Left lung (tissue), 10 donors: ENCODE results near the gene GPR15. TPM values are rescaled to one million over a fixed set of nuclear protein-coding genes. Genes with fewer than 3 reads are reported as not detected.

ENCODE experiments used
- ATAC-seq: fragments of 200-7000 bp; cut with Tn5 transposase; one replicate; pipeline ENCODE4 v1.9.1; 2020; ENCODE audit warnings: moderate library complexity
- DNase-seq, 4 donors: peaks; one replicate each; pipeline ENCODE4 v3.0.0-alpha.2; 2013 to 2020
- H3K27ac ChIP-seq, 2 donors: fragments of 200-600 bp; sonication (generic) in 1 of 2; one replicate each; pipeline versions ENCODE4 v1.5.0 to v1.8.0; 2020 to 2021
- H3K27me3 ChIP-seq, 2 donors: fragments of 200-600 bp; sonication (generic) in 1 of 2; one replicate each; pipeline versions ENCODE4 v1.5.0 to v1.8.0; 2020 to 2021
- H3K36me3 ChIP-seq, 2 donors: fragments of 200-600 bp; sonication (generic) in 1 of 2; one replicate each; pipeline versions ENCODE4 v1.5.0 to v1.8.0; 2020 to 2021
- H3K4me1 ChIP-seq, 2 donors: fragments of 200-600 bp; one replicate each; pipeline ENCODE4 v1.8.0; 2021
- H3K4me3 ChIP-seq, 2 donors: fragments of 200-600 bp; sonication (generic) in 1 of 2; one replicate each; pipeline versions ENCODE4 v1.5.0 to v1.8.0; 2020 to 2021; ENCODE audit warnings: mild to moderate bottlenecking in 1 of 2
- H3K9me3 ChIP-seq, 2 donors: fragments of 200-600 bp; sonication (generic) in 1 of 2; one replicate each; pipeline versions ENCODE4 v1.5.0 to v1.8.0; 2020 to 2021
- intact Hi-C, 2 donors: fragments of 100-400 bp; cut with DNase I; formaldehyde crosslinking; loops; one replicate each; pipeline versions ENCODE4 v1.11.2 to v1.14.2; 2022
- polyA plus RNA-seq, 6 donors: library from polyadenylated mRNA; unstranded; fragments of 120-200 nt; gene quantifications; one replicate each; pipeline ENCODE4 v1.2.1, GENCODE V29; 2013; ENCODE audit not compliant: insufficient read length in 6 of 6
- total RNA-seq, 2 donors: library from RNA; stranded (reverse); fragmentation: NEBNext Ultra II Directional; extraction: Animal tissue kit (Norgen Biotek cat#: 25700); gene quantifications; one replicate each; pipeline ENCODE4 v1.2.1, GENCODE V29; 2021
- TF ChIP-seq, protein P1 (sequence below), 2 donors: fragments of 200-600 bp; sonication (generic) in 1 of 2; IDR thresholded peaks; one replicate each; pipeline versions ENCODE4 v1.5.0 to v1.8.0; 2021; ENCODE audit warnings: antibody characterized with exemption in 2 of 2
- donor health status: DM: no; HTN: yes; CAD: no.
- donor health status: DM: no; HTN: no; CAD: no.

GPR15 gene
- total and polyA plus RNA-seq, 8 donors: 0.58 TPM; not detected in 7

DNA sequence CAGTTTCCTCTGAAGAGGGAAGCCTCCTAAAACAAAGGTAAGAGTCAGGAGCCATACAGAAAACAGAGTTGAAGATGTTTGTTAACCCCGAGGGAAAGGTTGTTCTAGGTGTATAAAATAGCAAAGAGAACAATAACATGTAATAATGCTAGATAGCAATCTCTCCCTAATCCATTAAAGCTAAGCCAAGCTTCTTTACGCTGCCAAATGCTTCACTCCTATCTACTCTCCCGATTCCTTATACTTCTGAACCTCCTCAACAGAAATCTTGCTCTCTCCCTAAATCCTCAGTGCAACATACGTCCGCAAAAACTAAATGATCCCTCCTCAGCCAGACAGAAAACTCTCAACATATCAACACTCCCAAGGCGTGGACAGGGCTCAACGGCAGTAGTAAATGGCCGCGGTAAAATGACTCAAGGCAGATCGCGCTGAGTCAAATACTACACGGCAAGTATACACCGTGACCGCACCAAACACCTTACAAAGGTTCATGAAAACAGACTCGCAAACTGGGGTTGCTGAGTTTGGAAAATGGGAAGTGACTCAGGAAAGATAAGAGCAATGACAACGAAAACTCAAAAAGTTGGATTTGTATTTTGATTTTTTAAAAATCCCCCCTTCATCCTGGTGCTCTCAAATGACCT, 9.8 kb upstream of the GPR15 start:
- no peaks in the 10 kb centered on the region for H3K9me3 ChIP-seq
- no peaks in the 10 kb centered on the region for H3K27me3 ChIP-seq
- H3K27ac ChIP-seq: peak overlapping the region; percentile 94
- peak in 3 of 4 donors; percentile 42 to 54 (median 53) for DNase-seq
- intact Hi-C loops: no loop called here
- TF ChIP-seq, protein P1, sequence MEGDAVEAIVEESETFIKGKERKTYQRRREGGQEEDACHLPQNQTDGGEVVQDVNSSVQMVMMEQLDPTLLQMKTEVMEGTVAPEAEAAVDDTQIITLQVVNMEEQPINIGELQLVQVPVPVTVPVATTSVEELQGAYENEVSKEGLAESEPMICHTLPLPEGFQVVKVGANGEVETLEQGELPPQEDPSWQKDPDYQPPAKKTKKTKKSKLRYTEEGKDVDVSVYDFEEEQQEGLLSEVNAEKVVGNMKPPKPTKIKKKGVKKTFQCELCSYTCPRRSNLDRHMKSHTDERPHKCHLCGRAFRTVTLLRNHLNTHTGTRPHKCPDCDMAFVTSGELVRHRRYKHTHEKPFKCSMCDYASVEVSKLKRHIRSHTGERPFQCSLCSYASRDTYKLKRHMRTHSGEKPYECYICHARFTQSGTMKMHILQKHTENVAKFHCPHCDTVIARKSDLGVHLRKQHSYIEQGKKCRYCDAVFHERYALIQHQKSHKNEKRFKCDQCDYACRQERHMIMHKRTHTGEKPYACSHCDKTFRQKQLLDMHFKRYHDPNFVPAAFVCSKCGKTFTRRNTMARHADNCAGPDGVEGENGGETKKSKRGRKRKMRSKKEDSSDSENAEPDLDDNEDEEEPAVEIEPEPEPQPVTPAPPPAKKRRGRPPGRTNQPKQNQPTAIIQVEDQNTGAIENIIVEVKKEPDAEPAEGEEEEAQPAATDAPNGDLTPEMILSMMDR (IDR thresholded peaks at IDR 0.05): no peak
- peaks cover 6 to 27% of the 10 kb centered on the region in 2 donors for H3K4me1 ChIP-seq
- H3K36me3 ChIP-seq: peaks cover 0 to 37% of the 10 kb centered on the region in 2 donors
- peak overlapping the region; percentile 69 to 91 for H3K4me3 ChIP-seq
- peak; percentile 68 for ATAC-seq

DNA sequence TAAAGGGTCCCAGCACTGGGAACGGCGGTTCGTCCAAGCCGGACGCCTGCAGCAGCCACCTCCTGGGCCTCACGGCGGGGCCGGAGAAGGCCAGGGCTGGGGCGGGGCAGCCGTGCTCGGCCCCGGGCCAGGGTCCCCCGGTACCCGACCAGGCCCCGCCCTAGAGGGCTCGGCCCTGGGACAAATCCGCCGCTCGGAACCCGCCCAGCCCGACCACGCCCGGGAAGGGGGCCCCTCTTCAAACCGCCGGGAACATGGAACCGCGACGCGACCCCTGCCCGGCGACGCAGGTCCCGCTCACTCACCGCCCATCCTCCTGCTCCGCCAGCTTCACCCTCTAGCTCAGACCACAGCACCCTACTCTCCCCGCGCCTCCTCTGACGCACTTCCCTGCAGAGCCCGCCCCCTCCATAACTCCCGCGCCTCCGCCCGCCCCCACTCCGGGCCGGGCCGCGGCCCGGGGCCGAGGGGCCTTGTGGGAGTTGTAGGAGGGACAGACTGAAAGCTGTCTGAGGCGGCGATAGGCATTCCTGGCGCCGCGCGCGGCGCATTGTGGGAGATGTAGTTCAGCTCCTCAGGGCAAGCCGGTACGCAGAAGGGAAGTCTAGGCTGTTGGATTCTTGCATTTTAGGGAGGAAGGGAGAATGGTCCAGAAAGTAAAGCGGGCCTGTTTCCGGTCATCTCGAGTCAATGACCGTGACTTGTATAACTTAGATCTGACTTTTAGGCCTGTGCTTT, 9.1 kb upstream of the GPR15 start, which contains the start of gene CLDND1:
CLDND1 (minus strand) TSS at position 359 of the 738 bp plus-strand sequence. CDS start 1,478 bp downstream, outside the sequence.
- H3K9me3 ChIP-seq: no peaks in the 10 kb centered on the region
- H3K27me3 ChIP-seq: no peaks in the 10 kb centered on the region
- H3K36me3 ChIP-seq: peaks cover 0 to 30% of the 10 kb centered on the region in 2 donors
- intact Hi-C loops: no loop called here
- peak; percentile 93 to 100 (median 98) for DNase-seq
- peak; percentile 99 for ATAC-seq
- peak within 1 kb of the TSS; percentile 94 for H3K27ac ChIP-seq
- peaks cover 6 to 27% of the 10 kb centered on the region in 2 donors for H3K4me1 ChIP-seq
- TF ChIP-seq, protein P1 (IDR thresholded peaks at IDR 0.05): no peak
- peak within 1 kb of the TSS; percentile 69 to 91 for H3K4me3 ChIP-seq

DNA sequence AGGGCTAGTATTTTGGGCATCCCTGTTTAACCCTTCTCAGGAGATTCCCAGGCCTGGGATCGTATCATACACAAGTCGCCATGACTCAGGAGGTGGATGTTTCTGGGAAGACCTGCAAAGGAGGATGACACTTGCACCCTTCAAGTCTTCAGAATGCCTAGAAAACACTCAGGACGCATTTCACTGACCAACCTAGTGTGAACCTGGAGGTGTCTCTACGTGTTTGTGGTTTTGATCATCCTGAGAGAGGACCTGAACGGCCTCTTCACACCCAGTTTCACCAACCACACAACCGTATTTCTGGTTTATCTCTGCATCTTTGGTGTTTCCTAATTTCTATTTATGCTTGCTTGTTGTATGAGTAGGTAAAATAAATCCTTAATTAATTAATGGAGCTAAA, 6.3 kb upstream of the GPR15 start:
- H3K4me1 ChIP-seq: peaks cover 6 to 13% of the 10 kb centered on the region in 2 donors
- H3K9me3 ChIP-seq: no peaks in the 10 kb centered on the region
- H3K4me3 ChIP-seq: no peak overlapping the region
- no peaks in the 10 kb centered on the region for H3K27me3 ChIP-seq
- DNase-seq (no peak), ATAC-seq (no peak)
- TF ChIP-seq, protein P1 (IDR thresholded peaks at IDR 0.05): no peak
- no peak overlapping the region for H3K27ac ChIP-seq
- peaks cover 0 to 5% of the 10 kb centered on the region in 2 donors for H3K36me3 ChIP-seq
- intact Hi-C loops: no loop called here

DNA sequence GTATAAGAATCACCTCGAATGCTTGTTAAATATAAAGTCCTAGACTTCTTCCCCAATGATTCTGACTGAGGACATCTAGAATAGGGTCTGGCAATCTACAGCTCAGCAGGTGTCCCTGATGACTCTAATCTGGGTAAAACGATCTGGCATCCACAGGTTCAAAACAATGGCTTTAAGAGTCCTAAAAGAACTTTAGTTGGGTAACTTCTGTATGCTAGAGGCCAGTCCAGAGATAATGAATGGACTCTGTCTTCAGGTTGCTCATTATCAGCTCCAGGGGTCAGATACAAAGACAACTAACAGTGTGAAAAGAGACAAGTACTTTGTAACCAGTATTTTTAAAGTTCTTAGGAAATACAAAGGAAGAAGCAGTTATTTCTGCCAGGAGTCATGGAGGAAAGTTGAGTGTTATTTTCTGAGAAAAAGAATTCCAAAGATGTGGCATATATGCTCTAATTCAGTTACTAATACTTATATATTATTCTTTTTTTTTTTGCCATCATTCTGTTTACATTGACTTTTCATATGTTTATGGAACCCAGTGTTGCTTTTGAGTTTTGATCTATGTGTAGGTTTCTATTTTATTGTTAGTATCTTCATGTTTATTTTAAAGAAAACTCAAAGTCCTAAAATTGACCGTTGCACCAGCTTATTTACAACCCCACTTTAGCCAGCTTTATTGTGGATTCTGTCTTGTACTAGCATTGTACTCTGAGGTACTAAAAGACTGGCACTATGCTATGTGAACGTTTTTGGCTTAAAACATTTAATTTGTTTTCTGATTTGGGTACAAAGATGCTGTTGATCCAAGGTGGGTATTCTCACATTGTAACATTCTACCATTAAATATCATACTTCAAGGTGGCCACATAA, 3.1 kb upstream of the GPR15 start:
- DNase-seq: no peak
- intact Hi-C loops: no loop called here

More for the DNA sequence above, 3.1 kb upstream of the GPR15 start:
- Histone ChIP-seq H3K27ac (no peak overlapping the region), H3K9me3 (no peaks in the 10 kb centered on the region), H3K4me1 (no peaks in the 10 kb centered on the region), H3K27me3 (no peaks in the 10 kb centered on the region), H3K4me3 (no peak overlapping the region), H3K36me3 (no peaks in the 10 kb centered on the region)
- no peak for ATAC-seq
- TF ChIP-seq, protein P1 (IDR thresholded peaks at IDR 0.05): no peak
